Fibroblast of lung (primary cell): ENCODE results near the gene NBEA. TPM values are rescaled to one million over a fixed set of nuclear protein-coding genes. Genes with fewer than 3 reads are reported as not detected.
A peak's percentile ranks its signal among the peaks of the same experiment; 100 is the strongest.

Experiments
- DNase-seq, 2 donors: peaks; one replicate each; pipeline versions ENCODE4 v3.0.0 to v3.0.0-alpha.2; 2010; ENCODE audit warnings: low read depth in 2 of 2
- H2AFZ ChIP-seq: 2 replicates; pipeline ENCODE4 v1.5.1; 2012; ENCODE audit warnings: low read length, control low read depth, inconsistent platforms
- H3K27ac ChIP-seq: 2 replicates; pipeline ENCODE4 v1.5.1; 2011; ENCODE audit warnings: low read length, control low read depth; ENCODE audit not compliant: insufficient read depth
- H3K27me3 ChIP-seq: 2 replicates; pipeline ENCODE4 v1.5.1; 2011; ENCODE audit warnings: mild to moderate bottlenecking, low read length; ENCODE audit not compliant: control insufficient read depth, insufficient read depth
- H3K36me3 ChIP-seq: 2 replicates; pipeline ENCODE4 v1.5.1; 2011; ENCODE audit warnings: low read length; ENCODE audit not compliant: control insufficient read depth, insufficient read depth
- H3K4me1 ChIP-seq: 2 replicates; pipeline ENCODE4 v1.5.1; 2011; ENCODE audit warnings: low read length; ENCODE audit not compliant: control insufficient read depth, insufficient read depth; ENCODE audit errors: extremely low read depth
- H3K4me2 ChIP-seq: 2 replicates; pipeline ENCODE4 v1.5.1; 2011; ENCODE audit warnings: low read length, control low read depth; ENCODE audit not compliant: insufficient read depth; ENCODE audit errors: extremely low read depth
- H3K4me3 ChIP-seq, 4 experiments: fragments of 200-600 bp in 1 of 4; sonication (generic) in 1 of 4; replicated peaks in 1 of 4; 2 replicates each; pipeline ENCODE4 v1.5.1; 2011 to 2016; ENCODE audit warnings: low read length in 4 of 4, low read depth in 3 of 4, mild to moderate bottlenecking in 3 of 4, control low read depth in 2 of 4, inconsistent platforms in 1 of 4, mixed read lengths in 1 of 4; ENCODE audit not compliant: insufficient read depth in 1 of 4; ENCODE audit errors: control extremely low read depth in 1 of 4
- H3K79me2 ChIP-seq: 2 replicates; pipeline ENCODE4 v1.5.1; 2012; ENCODE audit warnings: mild to moderate bottlenecking, low read length, inconsistent platforms; ENCODE audit not compliant: control insufficient read depth, insufficient read depth
- H3K9ac ChIP-seq: 2 replicates; pipeline ENCODE4 v1.5.1; 2011; ENCODE audit warnings: mild to moderate bottlenecking, low read length, control low read depth; ENCODE audit not compliant: insufficient read depth
- H3K9me3 ChIP-seq: 2 replicates; pipeline ENCODE4 v1.5.1; 2012; ENCODE audit warnings: low read depth, low read length; ENCODE audit not compliant: control insufficient read depth, insufficient read depth
- H4K20me1 ChIP-seq: 2 replicates; pipeline ENCODE4 v1.5.1; 2011; ENCODE audit warnings: low read length; ENCODE audit not compliant: control insufficient read depth, insufficient read depth; ENCODE audit errors: extremely low read depth
- CTCF ChIP-seq, 2 donors: IDR thresholded peaks in 1 of 2; conservative IDR thresholded peaks in 1 of 2; 1 replicate in 1 of 2; 2 replicates in 1 of 2; pipeline ENCODE4 v1.5.1; 2011 to 2012; ENCODE audit warnings: low read length in 2 of 2, control low read depth in 1 of 2, inconsistent platforms in 1 of 2, low read depth in 1 of 2, mild to moderate bottlenecking in 1 of 2
- EZH2 ChIP-seq: IDR thresholded peaks from 2 replicates; pipeline ENCODE4 v1.5.1; 2012; ENCODE audit warnings: low read length, control low read depth, mild to moderate bottlenecking; ENCODE audit errors: missing control alignments
- polyA plus RNA-seq, 2 donors: library from polyadenylated mRNA; depleted of rRNA in 1 of 2; stranded (reverse) in 1 of 2; unstranded in 1 of 2; fragments of >200 nt; gene quantifications; 2 replicates each; pipeline ENCODE4 v1.2.1, GENCODE V29; 2011 to 2012; ENCODE audit warnings: missing spikeins in 1 of 2
- total RNA-seq: library from RNA; depleted of rRNA; stranded (reverse); fragments of >200 nt; gene quantifications from 2 replicates; pipeline ENCODE4 v1.2.1, GENCODE V29; 2014

The NBEA gene
- total and polyA plus RNA-seq, 2 donors (not counting 1 experiment from before 2014, with no cell fraction given), result 3.6 to 7.8 TPM

- no peak overlapping the region for H3K4me2 ChIP-seq
- no peaks in the 10 kb centered on the region for H3K4me1 ChIP-seq
- H3K79me2 ChIP-seq, result no peaks in the 10 kb centered on the region
- no peak overlapping the region for H3K27ac ChIP-seq
- no peak for TF ChIP-seq CTCF (conservative IDR thresholded peaks at IDR 0.05 in 1 of 2, IDR thresholded peaks at IDR 0.05 in 1 of 2; ENCODE audit: low read depth in 1 of 2, low read length in 2 of 2)
- no peak for TF ChIP-seq EZH2
- H3K27me3 ChIP-seq, result no peaks in the 10 kb centered on the region
- no peaks in the 10 kb centered on the region for H3K9me3 ChIP-seq
- H2AFZ ChIP-seq, result no peak overlapping the region
- no peak overlapping the region for H3K9ac ChIP-seq
- no peaks in the 10 kb centered on the region for H4K20me1 ChIP-seq
- H3K36me3 ChIP-seq, result no peaks in the 10 kb centered on the region
- DNase-seq, result no peak
- no peak overlapping the region for H3K4me3 ChIP-seq
Observed at GRCh38 chr13:35198613-35199200, 256.6 kb downstream of the NBEA start.

GRCh38 chr13:35208587-35208986, 266.5 kb downstream of the NBEA start:
- Histone ChIP-seq H3K9me3 (no peaks in the 10 kb centered on the region), H3K79me2 (no peaks in the 10 kb centered on the region), H4K20me1 (no peaks in the 10 kb centered on the region), H3K27me3 (no peaks in the 10 kb centered on the region), H3K4me3 (no peak overlapping the region), H3K9ac (no peak overlapping the region), H3K27ac (no peak overlapping the region), H3K36me3 (no peaks in the 10 kb centered on the region), H3K4me2 (no peak overlapping the region), H3K4me1 (no peaks in the 10 kb centered on the region), H2AFZ (no peak overlapping the region)
- TF ChIP-seq CTCF (conservative IDR thresholded peaks at IDR 0.05 in 1 of 2, IDR thresholded peaks at IDR 0.05 in 1 of 2; ENCODE audit: low read depth in 1 of 2, low read length in 2 of 2) (no peak), EZH2 (no peak)
- DNase-seq, result peak in 1 of 2 donors; percentile 21

GRCh38 chr13:35210261-35210660, 268.2 kb downstream of the NBEA start:
- no peak overlapping the region for H3K4me3 ChIP-seq
- H3K9ac ChIP-seq, result no peak overlapping the region
- no peaks in the 10 kb centered on the region for H3K79me2 ChIP-seq
- H3K4me2 ChIP-seq, result no peak overlapping the region
- no peaks in the 10 kb centered on the region for H3K27me3 ChIP-seq
- H3K27ac ChIP-seq, result no peak overlapping the region
- no peaks in the 10 kb centered on the region for H4K20me1 ChIP-seq
- peak in 1 of 2 donors; percentile 35 for DNase-seq
- TF ChIP-seq CTCF (conservative IDR thresholded peaks at IDR 0.05 in 1 of 2, IDR thresholded peaks at IDR 0.05 in 1 of 2; ENCODE audit: low read depth in 1 of 2, low read length in 2 of 2) (no peak), EZH2 (no peak)
- no peaks in the 10 kb centered on the region for H3K36me3 ChIP-seq
- H3K9me3 ChIP-seq, result no peaks in the 10 kb centered on the region
- no peaks in the 10 kb centered on the region for H3K4me1 ChIP-seq
- no peak overlapping the region for H2AFZ ChIP-seq
